Liver (tissue), 3 donors: Measurements from ENCODE around the gene P2RY12.

Source experiments
- CTCF ChIP-seq: fragments of 150-350 bp; IDR thresholded peaks from 2 replicates; pipeline ENCODE4 v1.5.1; 2017; ENCODE audit warnings: improper control_type of control experiment, low read depth, low read length; ENCODE audit not compliant: missing input control
- GABPA ChIP-seq, 2 donors: IDR thresholded peaks in 1 of 2; conservative IDR thresholded peaks in 1 of 2; 2 replicates each; pipeline ENCODE4 v1.6.1; 2016; ENCODE audit warnings: antibody characterized with exemption in 2 of 2, mild to moderate bottlenecking in 1 of 2, moderate library complexity in 1 of 2
- MAX ChIP-seq: IDR thresholded peaks from 2 replicates; pipeline ENCODE4 v1.6.1; 2016; ENCODE audit warnings: antibody characterized with exemption
- NR2F2 ChIP-seq: IDR thresholded peaks from 2 replicates; pipeline ENCODE4 v1.6.1; 2016; ENCODE audit warnings: antibody characterized with exemption
- RAD21 ChIP-seq, 2 donors: IDR thresholded peaks; 2 replicates each; pipeline ENCODE4 v1.6.1; 2016; ENCODE audit warnings: antibody characterized with exemption in 2 of 2, mild to moderate bottlenecking in 2 of 2
- REST ChIP-seq: IDR thresholded peaks from 2 replicates; pipeline ENCODE4 v1.6.1; 2016; ENCODE audit warnings: antibody characterized with exemption, mild to moderate bottlenecking
- RXRA ChIP-seq, 2 donors: IDR thresholded peaks; 2 replicates each; pipeline ENCODE4 v1.6.1; 2017 to 2018; ENCODE audit warnings: antibody characterized with exemption in 2 of 2, mild to moderate bottlenecking in 1 of 2
- SP1 ChIP-seq: IDR thresholded peaks from 2 replicates; pipeline ENCODE4 v1.6.1; 2018; ENCODE audit warnings: antibody characterized with exemption, mild to moderate bottlenecking
- TAF1 ChIP-seq: conservative IDR thresholded peaks from 2 replicates; pipeline ENCODE4 v1.6.1; 2016; ENCODE audit warnings: antibody characterized with exemption, mild to moderate bottlenecking
- ZBTB33 ChIP-seq: IDR thresholded peaks from 2 replicates; pipeline ENCODE4 v1.6.1; 2016; ENCODE audit warnings: antibody characterized with exemption
- donor health status: healthy.
- donor health status: healthy.

GRCh38 chr3:151297429-151297828 is 87.1 kb downstream of the P2RY12 start:
- TF ChIP-seq CTCF: no peak
- TF ChIP-seq RXRA (IDR thresholded peaks at IDR 0.05): no peak
- no peak for TF ChIP-seq ZBTB33
- no peak for TF ChIP-seq TAF1
- no peak for TF ChIP-seq SP1
- TF ChIP-seq NR2F2: no peak
- TF ChIP-seq REST: no peak
- TF ChIP-seq MAX: no peak
- no peak for TF ChIP-seq RAD21 (IDR thresholded peaks at IDR 0.05)
- no peak for TF ChIP-seq GABPA (IDR thresholded peaks at IDR 0.05 in 1 of 2, conservative IDR thresholded peaks at IDR 0.05 in 1 of 2)
